K562 (cell line): Measurements from ENCODE around the gene MGAM2.

Experiments
- CHD2 ChIP-seq: IDR thresholded peaks from 2 replicates; pipeline ENCODE4 v1.6.1; 2011; ENCODE audit warnings: low read depth, low read length
- ZNF124 ChIP-seq: sonication (generic); formaldehyde crosslinking; IDR thresholded peaks from 2 replicates; pipeline ENCODE4 v1.8.1; 2022; ENCODE audit warnings: missing genetic modification reagents
- ZNF165 ChIP-seq: fragments of 250-450 bp; sonication (Bioruptor Pico); IDR thresholded peaks from 2 replicates; pipeline ENCODE4 v1.4.0; 2020; ENCODE audit warnings: borderline replicate concordance
- ZNF354B ChIP-seq: fragments of 250-450 bp; sonication (Bioruptor Pico); IDR thresholded peaks from 2 replicates; pipeline ENCODE4 v1.4.0; 2020
- ZNF551 ChIP-seq: fragments of 250-450 bp; sonication (Bioruptor Pico); IDR thresholded peaks from 2 replicates; pipeline ENCODE4 v1.5.0; 2021; ENCODE audit warnings: mild to moderate bottlenecking, moderate library complexity
- TF ChIP-seq, protein P1 (sequence below), 3 experiments: IDR thresholded peaks in 2 of 3; conservative IDR thresholded peaks in 1 of 3; 2 replicates each; pipeline ENCODE4 v1.5.1; 2011 to 2012; ENCODE audit warnings: low read length in 3 of 3, mild to moderate bottlenecking in 3 of 3, control low read depth in 2 of 3, improper control_type of control experiment in 1 of 3, inconsistent platforms in 1 of 3, low read depth in 1 of 3, mixed read lengths in 1 of 3, moderate library complexity in 1 of 3; ENCODE audit not compliant: insufficient read depth in 2 of 3

DNA sequence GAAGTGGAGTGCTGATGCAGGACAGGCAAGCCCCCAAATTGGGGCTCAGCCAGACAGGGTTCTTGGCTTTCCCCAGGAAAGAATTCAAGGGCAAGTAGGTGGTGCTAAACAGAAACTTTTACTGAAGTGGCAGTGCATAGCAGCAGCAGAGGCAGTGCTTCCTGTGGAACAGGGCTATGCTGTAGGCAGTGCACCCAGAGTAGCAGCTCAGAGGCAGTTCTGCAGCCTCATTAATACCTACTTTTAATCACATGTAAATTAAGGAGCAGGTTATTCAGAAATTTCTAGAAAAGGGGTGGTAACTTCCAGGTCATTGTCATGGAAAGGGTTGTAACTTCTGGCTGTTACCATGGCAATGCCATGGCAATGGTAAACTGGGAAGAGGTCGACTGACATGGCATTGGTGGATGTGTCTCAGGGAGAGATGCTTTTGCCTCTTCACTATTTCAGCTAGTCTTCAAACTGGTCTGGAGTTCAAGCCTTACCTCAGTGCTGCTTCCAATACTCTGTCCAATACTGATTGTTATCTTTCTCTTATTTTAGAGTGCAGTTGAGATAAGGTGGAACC lies 117.1 kb downstream of the MGAM2 start:
- TF ChIP-seq ZNF124 (CRISPR knock-in tag) (no peak), CHD2 (no peak), ZNF551 (CRISPR knock-in tag) (no peak), ZNF354B (CRISPR knock-in tag) (no peak), ZNF165 (CRISPR knock-in tag) (no peak)
- TF ChIP-seq, protein P1, sequence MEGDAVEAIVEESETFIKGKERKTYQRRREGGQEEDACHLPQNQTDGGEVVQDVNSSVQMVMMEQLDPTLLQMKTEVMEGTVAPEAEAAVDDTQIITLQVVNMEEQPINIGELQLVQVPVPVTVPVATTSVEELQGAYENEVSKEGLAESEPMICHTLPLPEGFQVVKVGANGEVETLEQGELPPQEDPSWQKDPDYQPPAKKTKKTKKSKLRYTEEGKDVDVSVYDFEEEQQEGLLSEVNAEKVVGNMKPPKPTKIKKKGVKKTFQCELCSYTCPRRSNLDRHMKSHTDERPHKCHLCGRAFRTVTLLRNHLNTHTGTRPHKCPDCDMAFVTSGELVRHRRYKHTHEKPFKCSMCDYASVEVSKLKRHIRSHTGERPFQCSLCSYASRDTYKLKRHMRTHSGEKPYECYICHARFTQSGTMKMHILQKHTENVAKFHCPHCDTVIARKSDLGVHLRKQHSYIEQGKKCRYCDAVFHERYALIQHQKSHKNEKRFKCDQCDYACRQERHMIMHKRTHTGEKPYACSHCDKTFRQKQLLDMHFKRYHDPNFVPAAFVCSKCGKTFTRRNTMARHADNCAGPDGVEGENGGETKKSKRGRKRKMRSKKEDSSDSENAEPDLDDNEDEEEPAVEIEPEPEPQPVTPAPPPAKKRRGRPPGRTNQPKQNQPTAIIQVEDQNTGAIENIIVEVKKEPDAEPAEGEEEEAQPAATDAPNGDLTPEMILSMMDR (IDR thresholded peaks at IDR 0.05 in 2 of 3, conservative IDR thresholded peaks at IDR 0.05 in 1 of 3; ENCODE audit: insufficient read depth in 2 of 3, low read depth in 1 of 3, low read length in 3 of 3): no peak
